ENCODE results near the gene WBP1L.

Gene WBP1L

DNA sequence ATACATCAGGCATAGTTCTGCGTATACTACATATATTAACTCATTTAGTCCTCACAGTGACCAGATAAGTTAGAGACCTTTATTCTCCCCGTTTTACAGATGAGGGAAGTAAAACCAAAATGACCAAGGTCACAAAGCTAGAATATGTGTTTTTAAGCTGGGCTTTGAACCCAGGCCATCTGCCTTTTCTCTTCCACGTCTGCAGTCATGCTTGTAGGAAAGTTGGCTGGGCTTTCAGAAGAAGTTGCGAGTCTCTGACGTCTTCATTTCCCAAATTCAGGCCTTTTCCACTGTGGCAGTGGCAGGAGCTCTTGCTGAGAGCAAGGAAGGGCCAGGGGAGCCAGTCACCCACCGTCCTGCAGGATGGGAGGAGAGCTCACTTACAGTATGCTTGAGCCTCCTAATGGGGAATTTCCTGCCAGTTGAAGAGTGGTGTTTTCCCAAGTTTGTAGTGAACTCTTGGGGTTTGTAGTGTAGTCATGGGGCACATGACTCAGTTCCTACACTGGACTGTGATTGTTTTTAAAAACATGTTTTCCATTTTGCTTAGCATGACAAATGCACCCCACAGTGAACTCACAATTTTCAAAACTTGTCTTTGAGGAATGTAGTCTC lies 59.3 kb downstream of the WBP1L start:
- Histone ChIP-seq H3K9ac (ENCODE audit: insufficient read length, low read depth) (no peak overlapping the region), H3K4me1 (ENCODE audit: insufficient read depth, insufficient read length) (peaks cover 6% of the 10 kb centered on the region), H3K4me3 (ENCODE audit: insufficient read length, low read depth) (no peak overlapping the region), H3K27me3 (ENCODE audit: insufficient read depth, insufficient read length) (no peaks in the 10 kb centered on the region), H3K36me3 (ENCODE audit: insufficient read depth, insufficient read length, low read length) (peaks cover 30% of the 10 kb centered on the region), H3K9me3 (ENCODE audit: insufficient read depth, low read length) (peaks cover 5% of the 10 kb centered on the region; the same call in 1 of the 2 replicates)
- peak; percentile 42 for DNase-seq (ENCODE audit: low read depth, low spot score)
- TF ChIP-seq SUZ12 (IDR thresholded peaks at IDR 0.05; ENCODE audit: extremely low read depth, insufficient read depth, insufficient read length), result no peak
- no peak for TF ChIP-seq ZNF274 (IDR thresholded peaks at IDR 0.05; ENCODE audit: low read depth, low read length)
- no peak for TF ChIP-seq YY1 (IDR thresholded peaks at IDR 0.05; ENCODE audit: insufficient read depth, insufficient read length)

DNA sequence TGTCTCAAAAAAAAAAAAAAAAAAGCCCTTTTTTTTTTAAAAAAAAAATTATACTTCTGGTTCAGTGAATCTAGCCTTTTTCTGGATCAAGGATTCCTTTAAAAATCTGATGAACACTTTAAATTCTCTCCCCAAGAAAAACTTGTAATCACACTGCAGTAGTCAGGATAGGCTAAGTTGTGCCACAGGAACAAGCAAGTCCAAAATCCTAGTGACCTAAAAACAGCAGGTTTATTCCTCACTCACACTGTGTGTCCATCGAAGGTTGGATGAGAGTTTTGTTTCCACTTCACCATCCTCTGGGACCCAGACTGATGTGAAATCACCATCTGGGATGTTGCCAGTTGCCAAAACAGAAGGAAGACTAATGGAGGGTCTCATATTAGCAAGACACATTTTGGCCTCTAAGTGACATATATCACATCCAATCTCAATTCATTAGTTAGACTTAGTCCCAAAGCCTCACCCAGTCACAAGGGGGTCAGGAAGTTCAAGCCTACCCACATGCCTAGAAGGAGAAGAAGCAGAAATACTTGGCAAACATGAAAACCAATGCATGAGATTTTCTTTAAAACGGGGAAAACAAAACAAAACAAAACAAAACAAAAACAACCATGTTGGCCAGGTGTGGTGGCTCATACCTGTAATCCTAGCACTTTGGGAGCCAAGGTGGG lies 60.8 kb downstream of the WBP1L start:
- H3K4me1 ChIP-seq (ENCODE audit: insufficient read depth, insufficient read length), result peaks cover 10% of the 10 kb centered on the region
- no peak overlapping the region for H3K9ac ChIP-seq (ENCODE audit: insufficient read length, low read depth)
- H3K27me3 ChIP-seq (ENCODE audit: insufficient read depth, insufficient read length), result no peaks in the 10 kb centered on the region
- no peak overlapping the region for H3K4me3 ChIP-seq (ENCODE audit: insufficient read length, low read depth)
- TF ChIP-seq ZNF274 (IDR thresholded peaks at IDR 0.05; ENCODE audit: low read depth, low read length), result no peak
- no peak for TF ChIP-seq SUZ12 (IDR thresholded peaks at IDR 0.05; ENCODE audit: extremely low read depth, insufficient read depth, insufficient read length)
- no peak for TF ChIP-seq YY1 (IDR thresholded peaks at IDR 0.05; ENCODE audit: insufficient read depth, insufficient read length)
- DNase-seq (ENCODE audit: low read depth, low spot score), result no peak
- H3K36me3 ChIP-seq (ENCODE audit: insufficient read depth, insufficient read length, low read length), result peaks cover 18% of the 10 kb centered on the region
- peaks cover 5% of the 10 kb centered on the region; the same call in 1 of the 2 replicates for H3K9me3 ChIP-seq (ENCODE audit: insufficient read depth, low read length)

DNA sequence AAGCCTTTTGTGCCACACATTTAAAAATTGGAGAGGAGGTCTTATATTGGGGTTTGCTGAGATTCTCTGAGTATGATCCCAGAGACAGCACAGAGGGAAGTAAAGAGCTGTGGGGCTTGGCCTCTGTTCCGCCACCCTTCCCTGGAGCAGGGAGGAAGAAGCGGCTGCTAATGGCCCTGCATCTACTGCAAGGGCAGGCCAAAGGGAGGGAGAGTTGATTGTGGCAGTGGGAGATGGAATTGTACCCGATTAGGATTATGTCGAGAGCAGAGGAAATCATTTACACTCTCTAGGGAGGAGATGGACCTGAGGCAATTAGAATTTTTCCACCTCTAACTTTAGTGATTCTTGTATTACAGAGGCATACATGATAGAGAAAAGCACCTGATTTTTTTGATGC lies 64.6 kb downstream of the WBP1L start:
- peaks cover 35% of the 10 kb centered on the region for H3K36me3 ChIP-seq (ENCODE audit: insufficient read depth, insufficient read length, low read length)
- DNase-seq (ENCODE audit: low read depth, low spot score), result no peak
- H3K27me3 ChIP-seq (ENCODE audit: insufficient read depth, insufficient read length), result no peaks in the 10 kb centered on the region
- H3K9ac ChIP-seq (ENCODE audit: insufficient read length, low read depth), result no peak overlapping the region
- no peak overlapping the region for H3K4me3 ChIP-seq (ENCODE audit: insufficient read length, low read depth)
- no peak for TF ChIP-seq ZNF274 (IDR thresholded peaks at IDR 0.05; ENCODE audit: low read depth, low read length)
- H3K9me3 ChIP-seq (ENCODE audit: insufficient read depth, low read length), result peaks cover 5% of the 10 kb centered on the region; the same call in 1 of the 2 replicates
- peaks cover 10% of the 10 kb centered on the region for H3K4me1 ChIP-seq (ENCODE audit: insufficient read depth, insufficient read length)

GRCh38 chr10:102811346-102811745 lies 67.6 kb downstream of the WBP1L start:
- Histone ChIP-seq H3K4me1 (ENCODE audit: insufficient read depth, insufficient read length) (peaks cover 18% of the 10 kb centered on the region), H3K27me3 (ENCODE audit: insufficient read depth, insufficient read length) (no peaks in the 10 kb centered on the region), H3K4me3 (ENCODE audit: insufficient read length, low read depth) (no peak overlapping the region), H3K9me3 (ENCODE audit: insufficient read depth, low read length) (no peaks in the 10 kb centered on the region), H3K36me3 (ENCODE audit: insufficient read depth, insufficient read length, low read length) (peaks cover 45% of the 10 kb centered on the region), H3K9ac (ENCODE audit: insufficient read length, low read depth) (no peak overlapping the region)
- DNase-seq (ENCODE audit: low read depth, low spot score), result no peak
- no peak for TF ChIP-seq ZNF274 (IDR thresholded peaks at IDR 0.05; ENCODE audit: low read depth, low read length)
- no peak for TF ChIP-seq YY1 (IDR thresholded peaks at IDR 0.05; ENCODE audit: insufficient read depth, insufficient read length)
- TF ChIP-seq SUZ12 (IDR thresholded peaks at IDR 0.05; ENCODE audit: extremely low read depth, insufficient read depth, insufficient read length), result no peak

- no peak overlapping the region for H3K4me3 ChIP-seq (ENCODE audit: insufficient read length, low read depth)
- no peak for DNase-seq (ENCODE audit: low read depth, low spot score)
Measured at GRCh38 chr10:102812231-102812876, 68.6 kb downstream of the WBP1L start.

GRCh38 chr10:102813017-102813541 lies 69.3 kb downstream of the WBP1L start:
- no peak for DNase-seq (ENCODE audit: low read depth, low spot score)
- TF ChIP-seq YY1 (IDR thresholded peaks at IDR 0.05; ENCODE audit: insufficient read depth, insufficient read length), result no peak
- H3K4me3 ChIP-seq (ENCODE audit: insufficient read length, low read depth), result no peak overlapping the region
- H3K9ac ChIP-seq (ENCODE audit: insufficient read length, low read depth), result no peak overlapping the region
- no peaks in the 10 kb centered on the region for H3K9me3 ChIP-seq (ENCODE audit: insufficient read depth, low read length)
- H3K36me3 ChIP-seq (ENCODE audit: insufficient read depth, insufficient read length, low read length), result peaks cover 45% of the 10 kb centered on the region
- H3K4me1 ChIP-seq (ENCODE audit: insufficient read depth, insufficient read length), result peaks cover 19% of the 10 kb centered on the region
- H3K27me3 ChIP-seq (ENCODE audit: insufficient read depth, insufficient read length), result no peaks in the 10 kb centered on the region

More at GRCh38 chr10:102812231-102812876, 68.6 kb downstream of the WBP1L start:
- Histone ChIP-seq H3K9me3 (ENCODE audit: insufficient read depth, low read length) (no peaks in the 10 kb centered on the region), H3K36me3 (ENCODE audit: insufficient read depth, insufficient read length, low read length) (peaks cover 45% of the 10 kb centered on the region), H3K27me3 (ENCODE audit: insufficient read depth, insufficient read length) (no peaks in the 10 kb centered on the region), H3K4me1 (ENCODE audit: insufficient read depth, insufficient read length) (peaks cover 19% of the 10 kb centered on the region), H3K9ac (ENCODE audit: insufficient read length, low read depth) (peak overlapping the region; percentile 21)
- TF ChIP-seq SUZ12 (IDR thresholded peaks at IDR 0.05; ENCODE audit: extremely low read depth, insufficient read depth, insufficient read length) (no peak), YY1 (IDR thresholded peaks at IDR 0.05; ENCODE audit: insufficient read depth, insufficient read length) (no peak), ZNF274 (IDR thresholded peaks at IDR 0.05; ENCODE audit: low read depth, low read length) (no peak)

DNA sequence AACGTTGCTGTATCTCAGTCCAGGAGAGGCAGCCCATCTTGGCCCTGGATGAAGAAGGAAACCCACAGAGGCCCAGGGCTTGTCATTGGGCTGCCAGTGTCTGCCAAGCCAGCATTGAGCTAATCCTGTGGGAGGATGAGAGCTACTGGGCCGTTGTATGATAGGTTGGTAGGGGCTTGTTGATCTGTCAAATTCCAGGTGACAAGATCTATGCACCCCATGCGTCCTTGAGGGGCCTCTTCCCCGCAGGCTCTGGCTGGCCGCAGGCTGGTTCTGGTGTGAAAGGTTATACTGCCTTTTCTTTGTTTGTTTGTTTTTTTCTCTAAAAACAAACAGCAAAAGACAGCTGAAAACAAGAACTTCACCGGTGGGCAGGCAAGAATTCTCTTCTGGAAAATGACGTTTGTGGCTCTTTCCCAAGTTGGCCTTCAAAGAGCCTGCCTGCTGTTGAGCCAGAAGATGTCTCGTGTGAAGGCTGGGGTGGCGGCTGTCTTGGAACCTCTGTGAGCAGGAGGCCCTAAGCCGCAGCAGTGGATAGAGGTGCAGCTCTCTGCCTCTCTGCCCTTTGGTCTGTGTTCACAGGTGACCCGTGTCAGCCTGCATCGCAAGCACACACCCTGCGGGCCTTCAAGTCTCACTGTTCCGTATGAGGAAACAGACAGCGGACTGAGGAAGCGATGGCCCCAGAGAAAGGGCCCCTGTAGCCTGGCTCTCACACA lies 70.1 kb downstream of the WBP1L start:
- no peak for DNase-seq (ENCODE audit: low read depth, low spot score)
- Histone ChIP-seq H3K4me3 (ENCODE audit: insufficient read length, low read depth) (no peak overlapping the region), H3K36me3 (ENCODE audit: insufficient read depth, insufficient read length, low read length) (peaks cover 45% of the 10 kb centered on the region), H3K9ac (ENCODE audit: insufficient read length, low read depth) (no peak overlapping the region), H3K9me3 (ENCODE audit: insufficient read depth, low read length) (no peaks in the 10 kb centered on the region), H3K4me1 (ENCODE audit: insufficient read depth, insufficient read length) (peaks cover 15% of the 10 kb centered on the region), H3K27me3 (ENCODE audit: insufficient read depth, insufficient read length) (no peaks in the 10 kb centered on the region)
- no peak for TF ChIP-seq SUZ12 (IDR thresholded peaks at IDR 0.05; ENCODE audit: extremely low read depth, insufficient read depth, insufficient read length)
- no peak for TF ChIP-seq ZNF274 (IDR thresholded peaks at IDR 0.05; ENCODE audit: low read depth, low read length)
- TF ChIP-seq YY1 (IDR thresholded peaks at IDR 0.05; ENCODE audit: insufficient read depth, insufficient read length), result no peak

All from NT2/D1 (cell line).